Activated T-cell treated with anti-CD3 and anti-CD28 coated beads for 48 hours (primary cell): ENCODE data around the gene TEAD2.
"Not testable (repeated sequence)": the region's sequence is repeated elsewhere in the genome, so short reads cannot be mapped to it uniquely, and the experiment has no call there.

Experiments
- DNase-seq: peaks from one replicate; pipeline ENCODE4 v3.0.0-alpha.2; 2020; ENCODE audit warnings: low read depth

Gene TEAD2

GRCh38 chr19:49383599-49383998, 21.4 kb upstream of the TEAD2 start:
- DNase-seq, result no peak

GRCh38 chr19:49382639-49383038, 20.4 kb upstream of the TEAD2 start:
- no peak for DNase-seq

GRCh38 chr19:49380391-49380790, 18.2 kb upstream of the TEAD2 start:
- DNase-seq, result no peak

- no peak for DNase-seq
These were observed 16.3 kb upstream of the TEAD2 start for GRCh38 chr19:49378512-49378911.

GRCh38 chr19:49374665-49375434, 12.6 kb upstream of the TEAD2 start:
- no peak for DNase-seq

- DNase-seq, result not testable (repeated sequence)
These were observed 11.0 kb upstream of the TEAD2 start for GRCh38 chr19:49373174-49373573.

GRCh38 chr19:49371184-49371583, 9.0 kb upstream of the TEAD2 start:
- DNase-seq, result no peak

- no peak for DNase-seq
These were observed 6.6 kb upstream of the TEAD2 start for GRCh38 chr19:49368711-49369358.

- DNase-seq, result no peak
These were observed 3.9 kb upstream of the TEAD2 start for GRCh38 chr19:49366110-49366509.

GRCh38 chr19:49364083-49364737, 2.0 kb upstream of the TEAD2 start:
- DNase-seq, result no peak

GRCh38 chr19:49363268-49364082, 1.3 kb upstream of the TEAD2 start, which contains the start of gene DKKL1:
DKKL1 (plus strand) TSS chr19:49363877; CDS start chr19:49363999, 122 bp downstream.
- peak; percentile 82 for DNase-seq

- DNase-seq, result no peak
These were observed 682 bp upstream of the TEAD2 start for GRCh38 chr19:49362929-49363267.

GRCh38 chr19:49361438-49362047, 673 bp downstream of the TEAD2 start:
- DNase-seq, result no peak

GRCh38 chr19:49359851-49360820, 2.1 kb downstream of the TEAD2 start:
- no peak for DNase-seq

- DNase-seq, result no peak
These were observed 5.0 kb downstream of the TEAD2 start for GRCh38 chr19:49357186-49357585.

- no peak for DNase-seq
These were observed 5.8 kb downstream of the TEAD2 start for GRCh38 chr19:49356382-49356781.

- no peak for DNase-seq
These were observed 6.3 kb downstream of the TEAD2 start for GRCh38 chr19:49355909-49356353.

GRCh38 chr19:49349567-49349966, 12.6 kb downstream of the TEAD2 start:
- no peak for DNase-seq

GRCh38 chr19:49348305-49349189, 13.7 kb downstream of the TEAD2 start:
- DNase-seq, result no peak

- no peak for DNase-seq
These were observed 14.4 kb downstream of the TEAD2 start for GRCh38 chr19:49347835-49348234.
